T-helper 2 cell treated with Interferon-gamma antibody and Interleukin-4, amounts not matched to agents 100 ng/mL and 5 ng/mL, for 36 hours (primary cell): ENCODE measurements around the gene MCM9. TPM values are rescaled to one million over a fixed set of nuclear protein-coding genes. Genes with fewer than 3 reads are reported as not detected.

Experiments used
- intact Hi-C: fragments of 100-400 bp; cut with micrococcal nuclease; formaldehyde crosslinking; loops from one replicate; pipeline ENCODE4 v1.15.1; 2023
- total RNA-seq: library from RNA; stranded (reverse); gene quantifications from 2 replicates; pipeline ENCODE4 v1.2.3, GENCODE V29; 2022

Gene MCM9
- total RNA-seq, 1 donor from 2014 or later = 18.3 TPM

GRCh38 chr6:118894425-118895260 lies 40.3 kb downstream of the MCM9 start:
- intact Hi-C loops = loop anchor here (1.0 to 10.0 kb wide), 12 partner anchors 40 to 1347 kb away; partner anchors contain the start of genes CEP85L, GOPC and NUS1

- intact Hi-C loops = loop anchor here (1.0 to 10.0 kb wide), 15 partner anchors 40 to 1347 kb away; partner anchors contain the start of genes CEP85L, GOPC and NUS1
Observed at GRCh38 chr6:118893807-118894424, 41.0 kb downstream of the MCM9 start, which contains the start of gene ASF1A. ASF1A (plus strand) TSS chr6:118894152; CDS start chr6:118894414, 262 bp downstream.

GRCh38 chr6:118893064-118893806 lies 41.7 kb downstream of the MCM9 start:
- intact Hi-C loops = loop anchor here (1.0 to 10.0 kb wide), 7 partner anchors 83 to 1346 kb away; partner anchors contain the start of gene NUS1

- intact Hi-C loops = loop anchor here (2.0 to 10.0 kb wide), 5 partner anchors 328 to 1345 kb away; partner anchors contain the start of gene NUS1
Observed at GRCh38 chr6:118892355-118892991, 42.5 kb downstream of the MCM9 start.

GRCh38 chr6:118890997-118891790 lies 43.8 kb downstream of the MCM9 start:
- intact Hi-C loops = loop anchor here (1.0 to 10.0 kb wide), 5 partner anchors 46 to 1344 kb away; partner anchors contain the start of gene NUS1

GRCh38 chr6:118889163-118889562 lies 45.8 kb downstream of the MCM9 start:
- intact Hi-C loops = no loop called here

- intact Hi-C loops = no loop called here
Observed at GRCh38 chr6:118886641-118887040, 48.3 kb downstream of the MCM9 start.

- intact Hi-C loops = no loop called here
Observed at GRCh38 chr6:118882314-118882905, 52.5 kb downstream of the MCM9 start.

GRCh38 chr6:118881440-118882313 lies 53.3 kb downstream of the MCM9 start:
- intact Hi-C loops = no loop called here

- intact Hi-C loops = no loop called here
Observed at GRCh38 chr6:118877806-118878205, 57.2 kb downstream of the MCM9 start.

GRCh38 chr6:118876814-118877213 lies 58.1 kb downstream of the MCM9 start:
- intact Hi-C loops = no loop called here

- intact Hi-C loops = no loop called here
Observed at GRCh38 chr6:118876198-118876597, 58.8 kb downstream of the MCM9 start.

- intact Hi-C loops = no loop called here
Observed at GRCh38 chr6:118875672-118876071, 59.3 kb downstream of the MCM9 start.

- intact Hi-C loops = no loop called here
Observed at GRCh38 chr6:118873239-118873638, 61.7 kb downstream of the MCM9 start.

- intact Hi-C loops = no loop called here
Observed at GRCh38 chr6:118872726-118873125, 62.2 kb downstream of the MCM9 start.

GRCh38 chr6:118872318-118872717 lies 62.6 kb downstream of the MCM9 start:
- intact Hi-C loops = no loop called here

- intact Hi-C loops = no loop called here
Observed at GRCh38 chr6:118871331-118871730, 63.6 kb downstream of the MCM9 start.

- intact Hi-C loops = no loop called here
Observed at GRCh38 chr6:118869894-118870589, 64.9 kb downstream of the MCM9 start.
